ENCODE data around the gene LRP1B.

GRCh38 chr2:140998017-140998416 is 1132.8 kb downstream of the LRP1B start:
- TF ChIP-seq SIN3A (conservative IDR thresholded peaks at IDR 0.05 in 1 of 2, IDR thresholded peaks at IDR 0.05 in 1 of 2; ENCODE audit: low read depth in 1 of 2, low read length in 2 of 2) (no peak), EP300 (IDR thresholded peaks at IDR 0.05; ENCODE audit: borderline replicate concordance in 1 of 2, low read depth in 2 of 2, low read length in 2 of 2) (no peak), GABPA (IDR thresholded peaks at IDR 0.05; ENCODE audit: borderline replicate concordance, insufficient read depth, low read length) (no peak), JUND (IDR thresholded peaks at IDR 0.05; ENCODE audit: low read length) (no peak)

Data from H1 (cell line).